Measurements from ENCODE around the gene NUP153.

The NUP153 gene

DNA sequence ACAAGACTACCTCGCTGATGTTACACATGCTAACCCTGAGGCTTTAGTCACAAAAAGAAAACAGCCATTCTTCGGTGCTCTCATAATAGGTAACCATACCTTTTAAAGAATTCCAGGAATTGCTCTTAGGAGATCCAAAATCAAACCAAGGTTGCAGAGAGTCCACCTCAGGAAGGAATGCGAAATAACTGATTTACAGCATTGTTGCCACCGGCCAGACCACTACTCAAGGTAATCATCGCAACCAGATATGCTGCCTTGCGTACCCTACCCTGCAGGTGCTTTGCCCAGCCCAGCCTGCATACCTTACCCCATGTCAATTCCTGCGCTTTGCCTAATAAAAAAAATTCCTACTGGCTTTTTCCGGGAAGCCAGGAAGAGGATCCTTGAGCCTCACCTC is 27.0 kb downstream of the NUP153 start:
- TF ChIP-seq, protein P1, sequence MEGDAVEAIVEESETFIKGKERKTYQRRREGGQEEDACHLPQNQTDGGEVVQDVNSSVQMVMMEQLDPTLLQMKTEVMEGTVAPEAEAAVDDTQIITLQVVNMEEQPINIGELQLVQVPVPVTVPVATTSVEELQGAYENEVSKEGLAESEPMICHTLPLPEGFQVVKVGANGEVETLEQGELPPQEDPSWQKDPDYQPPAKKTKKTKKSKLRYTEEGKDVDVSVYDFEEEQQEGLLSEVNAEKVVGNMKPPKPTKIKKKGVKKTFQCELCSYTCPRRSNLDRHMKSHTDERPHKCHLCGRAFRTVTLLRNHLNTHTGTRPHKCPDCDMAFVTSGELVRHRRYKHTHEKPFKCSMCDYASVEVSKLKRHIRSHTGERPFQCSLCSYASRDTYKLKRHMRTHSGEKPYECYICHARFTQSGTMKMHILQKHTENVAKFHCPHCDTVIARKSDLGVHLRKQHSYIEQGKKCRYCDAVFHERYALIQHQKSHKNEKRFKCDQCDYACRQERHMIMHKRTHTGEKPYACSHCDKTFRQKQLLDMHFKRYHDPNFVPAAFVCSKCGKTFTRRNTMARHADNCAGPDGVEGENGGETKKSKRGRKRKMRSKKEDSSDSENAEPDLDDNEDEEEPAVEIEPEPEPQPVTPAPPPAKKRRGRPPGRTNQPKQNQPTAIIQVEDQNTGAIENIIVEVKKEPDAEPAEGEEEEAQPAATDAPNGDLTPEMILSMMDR (conservative IDR thresholded peaks at IDR 0.05; ENCODE audit: low read length): no peak
- no peak for DNase-seq (ENCODE audit: low read depth)
- no peak overlapping the region for H3K4me3 ChIP-seq (ENCODE audit: low read length)

DNA sequence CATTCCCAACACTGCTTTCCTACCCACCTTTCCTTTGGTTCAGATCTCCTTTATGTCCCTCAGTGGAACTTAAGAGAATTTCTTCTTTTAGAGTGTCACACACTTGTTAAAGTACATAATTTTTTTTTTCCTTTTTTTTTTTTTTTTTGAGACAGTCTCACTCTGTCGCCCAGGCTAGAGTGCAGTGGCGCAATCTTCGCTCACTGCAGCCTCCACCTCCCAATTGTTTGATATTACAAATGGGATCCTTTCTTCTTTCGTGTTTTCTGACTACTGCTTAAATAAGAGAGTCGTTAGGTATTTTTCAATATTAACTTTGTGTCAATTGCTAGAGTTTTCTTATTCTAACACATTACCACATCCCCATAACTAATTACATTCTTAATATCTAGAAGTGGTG is 29.1 kb downstream of the NUP153 start:
- no peak overlapping the region for H3K4me3 ChIP-seq (ENCODE audit: low read length)
- TF ChIP-seq, protein P1 (conservative IDR thresholded peaks at IDR 0.05; ENCODE audit: low read length): no peak
- no peak for DNase-seq (ENCODE audit: low read depth)

DNA sequence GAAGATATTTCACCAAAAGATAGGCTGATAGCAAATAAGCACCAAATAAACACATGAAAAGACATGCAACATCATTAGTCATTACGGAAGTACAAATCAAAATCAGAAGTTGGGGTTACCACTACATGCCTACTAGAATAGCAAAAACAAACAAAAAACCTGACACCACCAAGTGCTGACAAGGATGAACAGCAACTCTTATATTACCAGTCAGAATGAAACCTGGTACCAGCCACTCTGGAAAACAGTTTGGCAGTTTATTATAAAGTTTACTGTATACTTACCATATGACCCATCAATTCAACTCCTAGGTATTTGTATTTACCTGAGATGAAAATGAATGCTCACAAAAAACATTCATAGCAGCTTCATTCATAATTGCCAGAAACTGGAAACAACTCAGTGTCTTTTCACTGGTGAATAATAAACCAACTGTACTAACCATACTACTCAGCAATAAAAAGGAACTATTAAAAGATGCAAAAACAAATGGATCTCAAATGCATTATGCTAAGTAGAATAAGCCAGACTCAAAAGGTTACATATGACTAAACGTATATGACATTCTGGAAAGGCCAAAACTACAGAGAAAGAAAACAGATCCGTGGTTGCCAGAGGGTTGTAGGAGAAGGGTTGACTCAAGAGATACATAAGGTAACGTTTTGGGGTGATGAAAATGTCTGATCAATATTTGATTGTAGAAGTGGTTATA is 33.0 kb downstream of the NUP153 start:
- no peak overlapping the region for H3K4me3 ChIP-seq (ENCODE audit: low read length)
- TF ChIP-seq, protein P1 (conservative IDR thresholded peaks at IDR 0.05; ENCODE audit: low read length): no peak
- DNase-seq (ENCODE audit: low read depth): no peak

DNA sequence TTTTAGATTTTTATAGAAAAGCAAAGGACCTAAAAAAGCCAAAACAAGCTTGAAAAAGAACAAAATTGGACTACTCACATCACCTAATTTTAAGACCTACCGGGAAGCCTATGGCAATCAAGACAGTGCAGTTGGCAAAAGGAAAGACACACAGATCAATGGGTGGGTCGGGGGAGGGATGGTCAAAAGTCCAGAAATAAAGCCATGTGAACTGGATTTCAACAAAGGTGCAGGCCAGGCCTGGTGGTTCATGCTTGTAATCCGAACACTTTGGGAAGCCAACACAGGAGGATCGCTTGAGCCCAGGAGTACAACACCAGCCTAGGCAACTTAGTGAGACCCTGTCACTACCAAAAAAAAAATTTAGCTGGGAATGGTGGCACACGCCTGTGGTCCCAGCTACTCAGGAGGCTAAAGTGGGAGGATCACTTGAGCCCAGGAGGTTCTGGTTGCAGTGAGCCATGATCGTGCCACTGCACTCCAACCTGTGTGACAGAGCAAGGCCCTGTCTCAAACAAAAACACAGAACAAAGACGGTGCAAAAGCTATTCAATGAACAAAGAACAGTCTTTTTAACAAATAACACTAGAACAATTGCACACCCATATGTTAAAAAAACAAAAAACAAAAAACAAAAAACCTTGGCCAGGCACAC is 34.5 kb downstream of the NUP153 start:
- DNase-seq (ENCODE audit: low read depth): no peak
- TF ChIP-seq, protein P1 (conservative IDR thresholded peaks at IDR 0.05; ENCODE audit: low read length): no peak
- no peak overlapping the region for H3K4me3 ChIP-seq (ENCODE audit: low read length)

DNA sequence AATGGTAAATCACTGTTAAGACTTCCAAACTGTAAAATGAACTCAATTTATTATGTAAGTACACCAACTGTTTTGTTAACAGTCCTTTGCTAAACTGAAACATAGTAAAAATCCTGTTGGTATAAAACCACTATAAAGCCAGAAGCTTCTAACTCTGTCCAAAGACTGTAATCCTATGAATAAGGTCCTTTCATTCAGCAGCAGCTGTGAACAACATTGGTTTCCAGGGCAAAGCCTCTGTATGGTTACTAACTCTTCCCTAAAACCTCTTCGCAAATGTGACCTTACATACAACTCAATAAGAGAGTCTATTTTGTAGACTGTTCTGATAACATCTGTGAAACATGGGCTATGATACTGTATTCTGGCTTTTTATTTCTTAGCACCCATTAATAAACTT is 40.1 kb downstream of the NUP153 start:
- H3K4me3 ChIP-seq (ENCODE audit: low read length): no peak overlapping the region
- TF ChIP-seq, protein P1 (conservative IDR thresholded peaks at IDR 0.05; ENCODE audit: low read length): no peak
- DNase-seq (ENCODE audit: low read depth): no peak

DNA sequence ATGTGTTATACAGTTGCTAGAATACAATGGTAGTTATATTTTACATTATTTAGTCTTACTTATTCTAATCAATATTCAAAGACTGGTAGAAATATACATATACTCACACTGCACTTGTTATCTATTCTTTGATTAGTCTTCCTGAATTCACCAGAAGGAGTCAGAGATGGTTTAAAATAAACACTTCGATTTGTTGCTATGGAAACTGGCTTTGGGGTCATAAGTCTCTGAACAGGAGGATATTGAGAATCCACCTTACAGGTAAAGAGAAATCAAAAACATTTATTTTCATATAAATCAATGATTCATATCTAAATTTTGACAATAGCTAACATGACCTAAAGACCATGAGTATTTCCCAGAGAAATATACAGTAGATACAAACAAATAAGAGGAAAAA is 41.6 kb downstream of the NUP153 start:
- no peak for DNase-seq (ENCODE audit: low read depth)
- TF ChIP-seq, protein P1 (conservative IDR thresholded peaks at IDR 0.05; ENCODE audit: low read length): no peak
- no peak overlapping the region for H3K4me3 ChIP-seq (ENCODE audit: low read length)

DNA sequence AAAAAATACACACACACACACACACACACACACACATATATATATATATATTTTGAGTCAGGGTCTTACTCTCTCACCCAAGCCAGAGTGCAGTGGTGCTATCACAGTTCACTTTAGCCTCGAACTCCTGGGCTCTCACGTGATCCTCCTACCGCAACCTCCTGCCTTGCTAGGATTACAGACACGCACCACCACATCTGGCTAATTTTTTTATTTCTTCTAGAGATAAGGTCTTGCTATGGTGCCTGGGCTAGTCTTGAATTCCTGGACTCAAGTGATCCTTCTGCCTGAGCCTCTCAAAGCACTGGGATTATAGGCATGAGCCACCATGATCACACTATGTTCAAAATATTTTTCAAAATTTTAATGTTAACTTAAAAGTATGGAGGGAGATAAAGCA is 43.5 kb downstream of the NUP153 start:
- TF ChIP-seq, protein P1 (conservative IDR thresholded peaks at IDR 0.05; ENCODE audit: low read length): no peak
- H3K4me3 ChIP-seq (ENCODE audit: low read length): no peak overlapping the region
- DNase-seq (ENCODE audit: low read depth): no peak
